Activated naive CD8-positive, alpha-beta T cell treated with anti-CD3 and anti-CD28 coated beads for 36 hours (primary cell): ENCODE data around the gene CCL4. TPM values are rescaled to one million over a fixed set of nuclear protein-coding genes. Genes with fewer than 3 reads are reported as not detected.
"Not testable (repeated sequence)": the region's sequence is repeated elsewhere in the genome, so short reads cannot be mapped to it uniquely, and the experiment has no call there.

Experiments used
- DNase-seq: peaks from one replicate; pipeline ENCODE4 v3.0.0; 2021
- H3K27ac Mint-ChIP-seq: one replicate; pipeline ENCODE4 v1.8.0; 2022; ENCODE audit warnings: mild to moderate bottlenecking, moderate library complexity, mixed read lengths
- H3K27me3 Mint-ChIP-seq: one replicate; pipeline ENCODE4 v1.8.0; 2022; ENCODE audit warnings: mild to moderate bottlenecking, mixed read lengths
- H3K36me3 Mint-ChIP-seq: one replicate; pipeline ENCODE4 v1.8.0; 2021; ENCODE audit warnings: mild to moderate bottlenecking, mixed read lengths
- H3K4me1 Mint-ChIP-seq: one replicate; pipeline ENCODE4 v1.8.0; 2021; ENCODE audit warnings: mixed read lengths
- H3K4me3 Mint-ChIP-seq: one replicate; pipeline ENCODE4 v1.8.0; 2022; ENCODE audit warnings: mild to moderate bottlenecking, moderate library complexity, mixed read lengths
- H3K9me3 Mint-ChIP-seq: one replicate; pipeline ENCODE4 v1.8.0; 2022; ENCODE audit warnings: mixed read lengths
- total RNA-seq, 2 experiments: library from RNA; stranded (reverse); gene quantifications; one replicate each; pipeline ENCODE4 v1.2.3, GENCODE V29; 2021

The CCL4 gene
- total RNA-seq, 2 experiments from 2014 or later: 43.7 to 49.4 TPM

GRCh38 chr17:36081681-36082471 is 21.8 kb upstream of the CCL4 start:
- H3K9me3 Mint-ChIP-seq, H3K36me3 Mint-ChIP-seq, H3K27me3 Mint-ChIP-seq, DNase-seq: not testable (repeated sequence)
- H3K4me1 Mint-ChIP-seq: peaks cover 39% of the 10 kb centered on the region
- H3K4me3 Mint-ChIP-seq: peak overlapping the region; percentile 53
- peak overlapping the region; percentile 93 for H3K27ac Mint-ChIP-seq

GRCh38 chr17:36082482-36083120 is 21.0 kb upstream of the CCL4 start:
- DNase-seq: peak; percentile 68
- H3K27ac Mint-ChIP-seq: peak overlapping the region; percentile 93
- H3K4me3 Mint-ChIP-seq: peak overlapping the region; percentile 53
- H3K9me3 Mint-ChIP-seq, H3K36me3 Mint-ChIP-seq, H3K27me3 Mint-ChIP-seq: not testable (repeated sequence)
- peaks cover 39% of the 10 kb centered on the region for H3K4me1 Mint-ChIP-seq

GRCh38 chr17:36083691-36084090 is 19.9 kb upstream of the CCL4 start:
- H3K4me3 Mint-ChIP-seq, H3K9me3 Mint-ChIP-seq, H3K36me3 Mint-ChIP-seq, H3K27me3 Mint-ChIP-seq, DNase-seq: not testable (repeated sequence)
- Mint-ChIP-seq H3K4me1 (peaks cover 43% of the 10 kb centered on the region), H3K27ac (peak overlapping the region; percentile 40)

GRCh38 chr17:36085765-36086164 is 17.9 kb upstream of the CCL4 start:
- H3K27me3 Mint-ChIP-seq: no peaks in the 10 kb centered on the region
- H3K4me3 Mint-ChIP-seq: no peak overlapping the region
- H3K9me3 Mint-ChIP-seq: no peaks in the 10 kb centered on the region
- H3K36me3 Mint-ChIP-seq: peaks cover 8% of the 10 kb centered on the region
- DNase-seq: no peak
- no peak overlapping the region for H3K27ac Mint-ChIP-seq
- peaks cover 62% of the 10 kb centered on the region for H3K4me1 Mint-ChIP-seq

GRCh38 chr17:36086791-36087190 is 16.8 kb upstream of the CCL4 start:
- DNase-seq: no peak
- peaks cover 3% of the 10 kb centered on the region for H3K9me3 Mint-ChIP-seq
- H3K4me1 Mint-ChIP-seq: peaks cover 64% of the 10 kb centered on the region
- no peaks in the 10 kb centered on the region for H3K27me3 Mint-ChIP-seq
- peaks cover 11% of the 10 kb centered on the region for H3K36me3 Mint-ChIP-seq
- no peak overlapping the region for H3K27ac Mint-ChIP-seq
- no peak overlapping the region for H3K4me3 Mint-ChIP-seq

- not testable (repeated sequence) for H3K4me3 Mint-ChIP-seq
- H3K4me1 Mint-ChIP-seq: peaks cover 64% of the 10 kb centered on the region
These were observed 16.2 kb upstream of the CCL4 start for GRCh38 chr17:36087471-36087870.

GRCh38 chr17:36087897-36088572 is 15.6 kb upstream of the CCL4 start:
- H3K27me3 Mint-ChIP-seq, DNase-seq, H3K9me3 Mint-ChIP-seq: not testable (repeated sequence)
- H3K36me3 Mint-ChIP-seq: peaks cover 11% of the 10 kb centered on the region
- peak overlapping the region; percentile 23 for H3K4me3 Mint-ChIP-seq
- H3K27ac Mint-ChIP-seq: peak overlapping the region; percentile 64
- H3K4me1 Mint-ChIP-seq: peaks cover 65% of the 10 kb centered on the region

More at GRCh38 chr17:36087471-36087870, 16.2 kb upstream of the CCL4 start:
- not testable (repeated sequence) for DNase-seq, H3K27me3 Mint-ChIP-seq, H3K27ac Mint-ChIP-seq, H3K9me3 Mint-ChIP-seq
- peaks cover 11% of the 10 kb centered on the region for H3K36me3 Mint-ChIP-seq

- DNase-seq: no peak
- peaks cover 63% of the 10 kb centered on the region for H3K4me1 Mint-ChIP-seq
- H3K36me3 Mint-ChIP-seq: peaks cover 11% of the 10 kb centered on the region
- H3K27ac Mint-ChIP-seq: peak overlapping the region; percentile 92
- peak overlapping the region; percentile 58 for H3K4me3 Mint-ChIP-seq
- peaks cover 5% of the 10 kb centered on the region for H3K27me3 Mint-ChIP-seq
- H3K9me3 Mint-ChIP-seq: peaks cover 3% of the 10 kb centered on the region
These were observed 14.8 kb upstream of the CCL4 start for GRCh38 chr17:36088670-36089338.

GRCh38 chr17:36089339-36089865 is 14.2 kb upstream of the CCL4 start:
- Mint-ChIP-seq H3K4me3 (peak overlapping the region; percentile 58), H3K36me3 (peaks cover 11% of the 10 kb centered on the region), H3K27ac (peak overlapping the region; percentile 92), H3K4me1 (peaks cover 62% of the 10 kb centered on the region), H3K9me3 (peaks cover 3% of the 10 kb centered on the region), H3K27me3 (peaks cover 10% of the 10 kb centered on the region)
- DNase-seq: no peak

- Mint-ChIP-seq H3K36me3 (peaks cover 11% of the 10 kb centered on the region), H3K4me1 (peaks cover 65% of the 10 kb centered on the region), H3K4me3 (peak within 1 kb of the TSS; percentile 58), H3K27me3 (peaks cover 15% of the 10 kb centered on the region), H3K27ac (peak within 1 kb of the TSS; percentile 92), H3K9me3 (peaks cover 3% of the 10 kb centered on the region)
- DNase-seq: peak; percentile 64
These were observed 13.5 kb upstream of the CCL4 start, which contains the start of gene CCL3 for GRCh38 chr17:36089888-36090836. Gene CCL3 (minus strand): TSS chr17:36090143. CDS start chr17:36090058, 85 bp downstream.

GRCh38 chr17:36092230-36092629 is 11.4 kb upstream of the CCL4 start:
- Mint-ChIP-seq H3K4me3 (no peak overlapping the region), H3K9me3 (peaks cover 3% of the 10 kb centered on the region), H3K27ac (peak overlapping the region; percentile 78), H3K4me1 (peaks cover 61% of the 10 kb centered on the region), H3K36me3 (peaks cover 11% of the 10 kb centered on the region), H3K27me3 (peaks cover 21% of the 10 kb centered on the region)
- DNase-seq: peak; percentile 64

- Mint-ChIP-seq H3K36me3 (peaks cover 11% of the 10 kb centered on the region), H3K27ac (peak overlapping the region; percentile 74), H3K4me1 (peaks cover 61% of the 10 kb centered on the region)
These were observed 10.9 kb upstream of the CCL4 start for GRCh38 chr17:36092715-36093114.

GRCh38 chr17:36094232-36094631 is 9.4 kb upstream of the CCL4 start:
- DNase-seq: no peak
- Mint-ChIP-seq H3K27ac (peak overlapping the region; percentile 17), H3K9me3 (peaks cover 3% of the 10 kb centered on the region), H3K36me3 (peaks cover 3% of the 10 kb centered on the region), H3K27me3 (peaks cover 22% of the 10 kb centered on the region), H3K4me1 (peaks cover 52% of the 10 kb centered on the region), H3K4me3 (no peak overlapping the region)

More at GRCh38 chr17:36092715-36093114, 10.9 kb upstream of the CCL4 start:
- DNase-seq, H3K9me3 Mint-ChIP-seq, H3K4me3 Mint-ChIP-seq: not testable (repeated sequence)
- peaks cover 21% of the 10 kb centered on the region for H3K27me3 Mint-ChIP-seq
